Measurements from ENCODE around the gene GFAP.

GRCh38 chr17:44863061-44863918 lies 52.0 kb downstream of the GFAP start:
- TF ChIP-seq CTCF (IDR thresholded peaks at IDR 0.05): no peak
- TF ChIP-seq EP300 (IDR thresholded peaks at IDR 0.05): no peak
- TF ChIP-seq POLR2A (IDR thresholded peaks at IDR 0.05): no peak
